B cell (primary cell): ENCODE results near the gene ENC1. TPM values are rescaled to one million over a fixed set of nuclear protein-coding genes. Genes with fewer than 3 reads are reported as not detected.

ENCODE experiments used
- ATAC-seq: fragments of 200-7000 bp; cut with Tn5 transposase; one replicate; pipeline ENCODE4 v1.10.0; 2021; ENCODE audit warnings: low read depth, mild to moderate bottlenecking, moderate number of reproducible peaks, moderate library complexity
- CTCF ChIA-PET: fragments of 350-600 bp; sonication (Branson Sonifier 250); formaldehyde crosslinking; loops from one replicate; lab custom pipeline; 2021; ENCODE audit warnings: antibody characterized with exemption, inconsistent platforms; lab: Charles Lee
- POLR2A ChIA-PET: fragments of 350-600 bp; sonication (Branson Sonifier 250); formaldehyde crosslinking; loops from one replicate; lab custom pipeline; 2021; ENCODE audit warnings: antibody characterized with exemption; lab: Charles Lee
- DNase-seq: peaks from one replicate; pipeline ENCODE4 v3.0.0; 2013
- H2AFZ ChIP-seq: 2 replicates; pipeline ENCODE4 v1.6.1; 2012; ENCODE audit warnings: mild to moderate bottlenecking, low read depth, low read length; ENCODE audit not compliant: insufficient read depth, poor library complexity, severe bottlenecking
- H3K27ac ChIP-seq, 2 donors: 1 replicate in 1 of 2; 2 replicates in 1 of 2; pipeline ENCODE4 v1.5.1; 2012 to 2013; ENCODE audit warnings: low read length in 2 of 2, mild to moderate bottlenecking in 2 of 2, moderate library complexity in 1 of 2
- H3K27me3 ChIP-seq, 4 experiments: fragments of 200-600 bp in 1 of 4; sonication (generic) in 1 of 4; replicated peaks in 1 of 4; 1 replicate in 2 of 4; 2 replicates in 2 of 4; pipeline versions ENCODE4 v1.6.1 to v1.7.0; 2013 to 2016; ENCODE audit warnings: low read length in 3 of 4, mild to moderate bottlenecking in 2 of 4, mixed read lengths in 1 of 4, moderate library complexity in 1 of 4; ENCODE audit not compliant: insufficient read depth in 4 of 4, control insufficient read depth in 3 of 4; ENCODE audit errors: control extremely low read depth in 1 of 4
- H3K36me3 ChIP-seq, 2 experiments: replicated peaks in 1 of 2; 1 replicate in 1 of 2; 2 replicates in 1 of 2; pipeline versions ENCODE4 v1.6.1 to v1.7.1; 2013; ENCODE audit warnings: low read length in 1 of 2; ENCODE audit not compliant: insufficient read depth in 2 of 2, control insufficient read depth in 1 of 2; ENCODE audit errors: control extremely low read depth in 1 of 2, extremely low read depth in 1 of 2
- H3K4me1 ChIP-seq, 2 donors: fragments of 200-600 bp in 1 of 2; sonication (generic) in 1 of 2; 1 replicate in 1 of 2; 2 replicates in 1 of 2; pipeline versions ENCODE4 v1.5.1 to v1.6.1; 2013 to 2017; ENCODE audit warnings: low read length in 2 of 2; ENCODE audit not compliant: control insufficient read depth in 2 of 2, insufficient read depth in 2 of 2
- H3K4me2 ChIP-seq: replicated peaks from 2 replicates; pipeline ENCODE3; 2012; ENCODE audit warnings: mild to moderate bottlenecking, low read depth, low read length; ENCODE audit not compliant: poor library complexity, severe bottlenecking
- H3K4me3 ChIP-seq, 5 experiments: fragments of 200-600 bp in 1 of 5; sonication (generic) in 1 of 5; 1 replicate in 3 of 5; 2 replicates in 2 of 5; pipeline versions ENCODE4 v1.5.1 to v1.7.0; 2011 to 2016; ENCODE audit warnings: low read length in 4 of 5, mild to moderate bottlenecking in 4 of 5, low read depth in 2 of 5, control low read depth in 1 of 5, moderate library complexity in 1 of 5; ENCODE audit not compliant: insufficient read depth in 1 of 5; ENCODE audit errors: control extremely low read depth in 1 of 5, extremely low read depth in 1 of 5
- H3K79me2 ChIP-seq: fragments of 200-600 bp; sonication (generic); one replicate; pipeline ENCODE4 v1.6.0; 2016; ENCODE audit warnings: low read length; ENCODE audit not compliant: control insufficient read depth, insufficient read depth
- H3K9ac ChIP-seq: fragments of 200-600 bp; sonication (generic); 2 replicates; pipeline ENCODE4 v1.6.1; 2017; ENCODE audit warnings: mild to moderate bottlenecking, low read length, moderate library complexity
- H3K9me3 ChIP-seq, 3 donors: one replicate each; pipeline versions ENCODE4 v1.6.1 to v1.7.1; 2013; ENCODE audit warnings: low read length in 2 of 3; ENCODE audit not compliant: control insufficient read depth in 2 of 3, insufficient read depth in 1 of 3; ENCODE audit errors: control extremely low read depth in 1 of 3
- H4K20me1 ChIP-seq: 2 replicates; pipeline ENCODE4 v1.6.0; 2012; ENCODE audit warnings: mild to moderate bottlenecking, low read length; ENCODE audit not compliant: insufficient read depth, control insufficient read depth, poor library complexity, severe bottlenecking
- H3K27ac Mint-ChIP-seq: one replicate; pipeline ENCODE4 v1.8.0; 2021; ENCODE audit warnings: mixed read lengths
- H3K27me3 Mint-ChIP-seq: one replicate; pipeline ENCODE4 v1.8.0; 2021; ENCODE audit warnings: mixed read lengths
- H3K4me1 Mint-ChIP-seq: one replicate; pipeline ENCODE4 v1.8.0; 2021; ENCODE audit warnings: mixed read lengths
- H3K4me3 Mint-ChIP-seq: one replicate; pipeline ENCODE4 v1.8.0; 2021; ENCODE audit warnings: mixed read lengths
- H3K9me3 Mint-ChIP-seq: one replicate; pipeline ENCODE4 v1.8.0; 2022; ENCODE audit warnings: mixed read lengths; ENCODE audit not compliant: insufficient read depth
- EZH2 ChIP-seq: IDR thresholded peaks from 2 replicates; pipeline ENCODE4 v1.6.1; 2012; ENCODE audit warnings: borderline replicate concordance, low read depth, mild to moderate bottlenecking, moderate library complexity, low read length; ENCODE audit not compliant: insufficient read depth, poor library complexity, severe bottlenecking
- WGBS: methylation state at CpG from one replicate; pipeline ENCODE4 v1.1.5; 2013; ENCODE audit warnings: missing lambda C conversion rate; ENCODE audit not compliant: insufficient coverage; 5-methylcytosine and 5-hydroxymethylcytosine counted together
- intact Hi-C: fragments of 100-400 bp; cut with micrococcal nuclease; formaldehyde crosslinking; loops from one replicate; pipeline ENCODE4 v1.10.0; 2022
- polyA plus RNA-seq: library from polyadenylated mRNA; depleted of rRNA; stranded (reverse); fragments of >200 nt; gene quantifications from 2 replicates; pipeline ENCODE4 v1.2.3, GENCODE V29; 2012
- total RNA-seq, 2 donors: library from RNA; stranded (reverse); fragments of 120-200 nt in 1 of 2; gene quantifications; 1 replicate in 1 of 2; 2 replicates in 1 of 2; pipeline versions ENCODE4 v1.2.3 to v1.2.4, GENCODE V29; 2013 to 2022
- TF ChIP-seq, protein P1 (sequence below): fragments of 200-600 bp; IDR thresholded peaks from one replicate; pipeline ENCODE4 v1.8.0; 2022; ENCODE audit warnings: antibody characterized with exemption, mild to moderate bottlenecking

The ENC1 gene
- total and polyA plus RNA-seq, 2 donors (not counting 1 experiment from before 2014, with no cell fraction given) = 7.2 to 14.6 TPM

DNA sequence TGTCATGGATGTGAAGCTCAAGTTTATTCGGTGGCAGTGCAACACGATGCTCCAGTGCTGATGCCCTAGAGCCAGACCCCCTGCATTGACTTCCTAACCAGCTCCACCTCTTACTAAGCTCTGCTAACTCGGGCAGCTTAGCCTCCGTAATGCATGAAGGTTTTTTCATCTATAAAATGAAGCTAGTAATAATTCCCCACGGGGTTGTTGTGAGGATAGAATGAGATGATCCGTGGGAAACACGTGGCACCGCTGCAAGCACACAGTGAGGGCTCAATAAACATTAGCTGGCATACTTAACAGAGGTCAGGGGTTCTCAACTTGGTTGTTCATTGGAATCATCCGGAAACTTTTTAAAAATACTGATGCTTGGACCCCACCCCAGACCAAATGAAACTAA, 6.8 kb downstream of the ENC1 start:
- no peak overlapping the region for H3K27ac Mint-ChIP-seq
- H3K4me1 Mint-ChIP-seq = peaks cover 30% of the 10 kb centered on the region
- Histone ChIP-seq H3K79me2 (peaks cover 51% of the 10 kb centered on the region), H4K20me1 (peaks cover 3% of the 10 kb centered on the region), H3K36me3 (peaks cover 2 to 17% of the 10 kb centered on the region in 2 experiments), H3K4me3 (no peak overlapping the region), H3K27ac (no peak overlapping the region), H3K27me3 (no peaks in the 10 kb centered on the region), H2AFZ (no peak overlapping the region), H3K4me1 (peaks cover 44 to 50% of the 10 kb centered on the region in 2 donors), H3K9me3 (no peaks in the 10 kb centered on the region), H3K9ac (no peak overlapping the region), H3K4me2 (no peak overlapping the region)
- no peaks in the 10 kb centered on the region for H3K27me3 Mint-ChIP-seq
- no peak for TF ChIP-seq EZH2
- TF ChIP-seq, protein P1, sequence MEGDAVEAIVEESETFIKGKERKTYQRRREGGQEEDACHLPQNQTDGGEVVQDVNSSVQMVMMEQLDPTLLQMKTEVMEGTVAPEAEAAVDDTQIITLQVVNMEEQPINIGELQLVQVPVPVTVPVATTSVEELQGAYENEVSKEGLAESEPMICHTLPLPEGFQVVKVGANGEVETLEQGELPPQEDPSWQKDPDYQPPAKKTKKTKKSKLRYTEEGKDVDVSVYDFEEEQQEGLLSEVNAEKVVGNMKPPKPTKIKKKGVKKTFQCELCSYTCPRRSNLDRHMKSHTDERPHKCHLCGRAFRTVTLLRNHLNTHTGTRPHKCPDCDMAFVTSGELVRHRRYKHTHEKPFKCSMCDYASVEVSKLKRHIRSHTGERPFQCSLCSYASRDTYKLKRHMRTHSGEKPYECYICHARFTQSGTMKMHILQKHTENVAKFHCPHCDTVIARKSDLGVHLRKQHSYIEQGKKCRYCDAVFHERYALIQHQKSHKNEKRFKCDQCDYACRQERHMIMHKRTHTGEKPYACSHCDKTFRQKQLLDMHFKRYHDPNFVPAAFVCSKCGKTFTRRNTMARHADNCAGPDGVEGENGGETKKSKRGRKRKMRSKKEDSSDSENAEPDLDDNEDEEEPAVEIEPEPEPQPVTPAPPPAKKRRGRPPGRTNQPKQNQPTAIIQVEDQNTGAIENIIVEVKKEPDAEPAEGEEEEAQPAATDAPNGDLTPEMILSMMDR = no peak
- no peak for DNase-seq
- H3K4me3 Mint-ChIP-seq = no peak overlapping the region
- POLR2A ChIA-PET = no interaction called here
- CTCF ChIA-PET = interaction anchor here (1.0 to 2.1 kb wide), 4 partner anchors 9 to 731 kb away, joined by 3 to 6 read pairs (median 5); no protein-coding TSS in a partner anchor
- no peaks in the 10 kb centered on the region for H3K9me3 Mint-ChIP-seq
- 96% methylated on average over 5 of the region's 9 CpGs for WGBS
- no peak for ATAC-seq
- intact Hi-C loops = no loop called here

DNA sequence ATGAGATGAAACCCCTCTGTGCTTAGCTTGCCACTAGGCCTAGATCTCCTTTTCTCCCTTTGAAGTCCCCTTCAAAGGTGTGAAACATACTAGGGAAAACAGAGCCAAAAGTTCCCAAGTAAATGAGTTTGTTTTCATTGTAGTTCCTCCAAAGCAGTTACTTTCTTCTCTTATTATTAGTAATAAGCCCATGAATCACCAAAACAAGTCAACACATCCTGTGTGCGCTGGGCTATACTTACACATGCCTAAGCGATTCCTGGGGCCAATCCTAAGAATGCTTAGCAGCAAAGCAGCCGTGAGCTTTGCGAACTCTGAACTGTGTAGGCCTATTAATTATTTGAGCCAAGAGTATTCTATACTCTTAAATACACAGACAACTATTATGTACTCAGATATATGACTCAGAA, 7.6 kb downstream of the ENC1 start:
- Mint-ChIP-seq H3K27me3 (no peaks in the 10 kb centered on the region), H3K9me3 (no peaks in the 10 kb centered on the region), H3K4me1 (peaks cover 29% of the 10 kb centered on the region), H3K27ac (peak overlapping the region; percentile 47), H3K4me3 (no peak overlapping the region)
- no peak for DNase-seq
- Histone ChIP-seq H3K9ac (no peak overlapping the region), H4K20me1 (peaks cover 2% of the 10 kb centered on the region), H3K79me2 (peaks cover 44% of the 10 kb centered on the region), H3K36me3 (peaks cover 2 to 17% of the 10 kb centered on the region in 2 experiments), H3K4me1 (peaks cover 38 to 43% of the 10 kb centered on the region in 2 donors), H3K4me3 (no peak overlapping the region), H3K4me2 (peak overlapping the region; percentile 63), H2AFZ (no peak overlapping the region), H3K27me3 (no peaks in the 10 kb centered on the region), H3K9me3 (no peaks in the 10 kb centered on the region), H3K27ac (peak overlapping the region in 1 of 2 donors; percentile 83)
- WGBS = 100% methylated on average over 2 of the region's 4 CpGs
- POLR2A ChIA-PET = no interaction called here
- CTCF ChIA-PET = interaction anchor here (1.3 to 2.1 kb wide), 3 partner anchors 9 to 730 kb away, joined by 5 to 6 read pairs (median 5); no protein-coding TSS in a partner anchor
- intact Hi-C loops = no loop called here
- TF ChIP-seq EZH2 = no peak
- TF ChIP-seq, protein P1 = no peak
- ATAC-seq = no peak
